HG02642 (cell line): ENCODE results near the gene SLC35G6.
"Not testable (repeated sequence)": the region's sequence is repeated elsewhere in the genome, so short reads cannot be mapped to it uniquely, and the experiment has no call there.

Source experiments
- ATAC-seq: cut with Tn5 transposase; IDR thresholded peaks from one replicate; pipeline ENCODE4 v1.9.1; 2021; ENCODE audit warnings: mild to moderate bottlenecking; ENCODE audit not compliant: unreplicated experiment, poor library complexity

SLC35G6 gene

GRCh38 chr17:7459961-7460545 is 21.2 kb upstream of the SLC35G6 start:
- no peak for ATAC-seq

GRCh38 chr17:7460850-7461660 is 20.2 kb upstream of the SLC35G6 start:
- no peak for ATAC-seq

GRCh38 chr17:7462474-7463371 is 18.5 kb upstream of the SLC35G6 start:
- ATAC-seq = no peak

GRCh38 chr17:7463372-7463846 is 17.8 kb upstream of the SLC35G6 start:
- no peak for ATAC-seq

GRCh38 chr17:7464081-7464480 is 17.2 kb upstream of the SLC35G6 start:
- no peak for ATAC-seq

GRCh38 chr17:7465597-7466275 is 15.5 kb upstream of the SLC35G6 start:
- ATAC-seq = no peak

GRCh38 chr17:7466318-7466638 is 15.0 kb upstream of the SLC35G6 start:
- no peak for ATAC-seq

GRCh38 chr17:7466639-7467341 is 14.5 kb upstream of the SLC35G6 start:
- no peak for ATAC-seq

- ATAC-seq = no peak
These were observed 13.7 kb upstream of the SLC35G6 start for GRCh38 chr17:7467498-7467897.

GRCh38 chr17:7468290-7468689 is 13.0 kb upstream of the SLC35G6 start:
- ATAC-seq = no peak

GRCh38 chr17:7468804-7469389 is 12.3 kb upstream of the SLC35G6 start:
- ATAC-seq = no peak

- not testable (repeated sequence) for ATAC-seq
These were observed 11.4 kb upstream of the SLC35G6 start for GRCh38 chr17:7469843-7470242.

- not testable (repeated sequence) for ATAC-seq
These were observed 10.7 kb upstream of the SLC35G6 start for GRCh38 chr17:7470457-7470973.

GRCh38 chr17:7471729-7472128 is 9.5 kb upstream of the SLC35G6 start:
- ATAC-seq = no peak

- ATAC-seq = not testable (repeated sequence)
These were observed 6.5 kb upstream of the SLC35G6 start for GRCh38 chr17:7474767-7475166.

- no peak for ATAC-seq
These were observed 5.4 kb upstream of the SLC35G6 start for GRCh38 chr17:7475764-7476422.

GRCh38 chr17:7476494-7476893 is 4.8 kb upstream of the SLC35G6 start:
- no peak for ATAC-seq

- ATAC-seq = no peak
These were observed 4.3 kb upstream of the SLC35G6 start for GRCh38 chr17:7476951-7477350.
